DND-41 (cell line): ENCODE results near the gene LCE2B.
"Not testable (repeated sequence)": the region's sequence is repeated elsewhere in the genome, so short reads cannot be mapped to it uniquely, and the experiment has no call there.

Source experiments
- ATAC-seq: fragments of 200-7000 bp; cut with Tn5 transposase; 3 replicates; pipeline ENCODE4 v1.9.1; 2021; ENCODE audit warnings: low read depth; ENCODE audit not compliant: insufficient read depth
- DNase-seq: peaks from one replicate; pipeline ENCODE4 v3.0.0-alpha.2; 2020
- H2AFZ ChIP-seq: 2 replicates; pipeline ENCODE4 v1.6.0; 2012; ENCODE audit warnings: low read depth, low read length
- H3K27ac ChIP-seq: 2 replicates; pipeline ENCODE4 v1.5.1; 2012; ENCODE audit warnings: low read length, inconsistent platforms
- H3K27me3 ChIP-seq: fragments of 200-600 bp; sonication (generic); 2 replicates; pipeline ENCODE4 v1.6.0; 2012; ENCODE audit warnings: low read length, mild to moderate bottlenecking, inconsistent platforms; ENCODE audit not compliant: insufficient read depth, poor library complexity
- H3K36me3 ChIP-seq: 2 replicates; pipeline ENCODE4 v1.5.1; 2012; ENCODE audit warnings: low read length, inconsistent platforms; ENCODE audit not compliant: insufficient read depth
- H3K4me1 ChIP-seq: 2 replicates; pipeline ENCODE4 v1.5.1; 2012; ENCODE audit warnings: mild to moderate bottlenecking, low read length; ENCODE audit not compliant: insufficient read depth
- H3K4me2 ChIP-seq: 2 replicates; pipeline ENCODE4 v1.6.0; 2012; ENCODE audit warnings: mild to moderate bottlenecking, moderate library complexity, low read length, inconsistent platforms; ENCODE audit not compliant: insufficient read depth
- H3K4me3 ChIP-seq, 2 experiments: fragments of 200-600 bp in 1 of 2; shearing (Covaris generic) in 1 of 2; 2 replicates each; pipeline ENCODE4 v1.5.1; 2012 to 2016; ENCODE audit warnings: inconsistent platforms in 2 of 2, low read length in 2 of 2, mild to moderate bottlenecking in 2 of 2, low read depth in 1 of 2, moderate library complexity in 1 of 2
- H3K79me2 ChIP-seq: 2 replicates; pipeline ENCODE4 v1.6.0; 2012; ENCODE audit warnings: low read length, inconsistent platforms; ENCODE audit not compliant: insufficient read depth
- H3K9ac ChIP-seq: 2 replicates; pipeline ENCODE4 v1.6.0; 2012; ENCODE audit warnings: low read depth, mild to moderate bottlenecking, inconsistent platforms, low read length, moderate library complexity
- H3K9me3 ChIP-seq: 2 replicates; pipeline ENCODE4 v1.5.1; 2012; ENCODE audit warnings: low read length, moderate library complexity, mild to moderate bottlenecking, inconsistent platforms; ENCODE audit not compliant: insufficient read depth, severe bottlenecking
- H4K20me1 ChIP-seq: 2 replicates; pipeline ENCODE4 v1.6.0; 2012; ENCODE audit warnings: low read length; ENCODE audit not compliant: insufficient read depth
- EZH2 ChIP-seq: IDR thresholded peaks from 3 replicates; pipeline ENCODE4 v1.6.1; 2012; ENCODE audit warnings: borderline replicate concordance, low read depth, mild to moderate bottlenecking, moderate library complexity, low read length, inconsistent platforms; ENCODE audit not compliant: severe bottlenecking
- TF ChIP-seq, protein P1 (sequence below): IDR thresholded peaks from 2 replicates; pipeline ENCODE4 v1.5.1; 2012; ENCODE audit warnings: borderline replicate concordance, low read length, moderate library complexity, mild to moderate bottlenecking; ENCODE audit not compliant: poor library complexity, severe bottlenecking; ENCODE audit errors: extremely low read depth

LCE2B gene

DNA sequence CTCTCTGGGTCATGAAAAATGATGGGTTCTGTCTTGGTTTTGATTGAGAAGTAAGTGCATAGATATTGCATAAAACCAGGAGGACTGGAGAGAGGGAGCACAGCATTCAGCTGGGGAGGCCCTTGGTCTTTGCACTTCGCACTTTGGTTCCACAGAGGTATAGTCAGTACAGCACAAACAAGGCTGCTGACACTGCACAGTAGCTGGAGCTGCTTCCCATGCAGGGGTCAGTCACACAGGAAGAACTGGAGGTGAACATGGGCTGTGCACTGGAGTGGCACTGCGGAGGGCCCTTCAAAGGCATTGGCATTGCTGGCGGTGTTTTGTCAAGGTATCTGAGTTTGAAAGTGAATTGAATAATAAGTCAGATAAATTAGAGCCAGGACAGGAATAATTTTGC lies 27.3 kb upstream of the LCE2B start:
- H4K20me1 ChIP-seq = no peaks in the 10 kb centered on the region
- DNase-seq (no peak), ATAC-seq (no peak)
- no peaks in the 10 kb centered on the region for H3K4me1 ChIP-seq
- no peak overlapping the region for H2AFZ ChIP-seq
- no peaks in the 10 kb centered on the region for H3K36me3 ChIP-seq
- no peak for TF ChIP-seq EZH2
- TF ChIP-seq, protein P1, sequence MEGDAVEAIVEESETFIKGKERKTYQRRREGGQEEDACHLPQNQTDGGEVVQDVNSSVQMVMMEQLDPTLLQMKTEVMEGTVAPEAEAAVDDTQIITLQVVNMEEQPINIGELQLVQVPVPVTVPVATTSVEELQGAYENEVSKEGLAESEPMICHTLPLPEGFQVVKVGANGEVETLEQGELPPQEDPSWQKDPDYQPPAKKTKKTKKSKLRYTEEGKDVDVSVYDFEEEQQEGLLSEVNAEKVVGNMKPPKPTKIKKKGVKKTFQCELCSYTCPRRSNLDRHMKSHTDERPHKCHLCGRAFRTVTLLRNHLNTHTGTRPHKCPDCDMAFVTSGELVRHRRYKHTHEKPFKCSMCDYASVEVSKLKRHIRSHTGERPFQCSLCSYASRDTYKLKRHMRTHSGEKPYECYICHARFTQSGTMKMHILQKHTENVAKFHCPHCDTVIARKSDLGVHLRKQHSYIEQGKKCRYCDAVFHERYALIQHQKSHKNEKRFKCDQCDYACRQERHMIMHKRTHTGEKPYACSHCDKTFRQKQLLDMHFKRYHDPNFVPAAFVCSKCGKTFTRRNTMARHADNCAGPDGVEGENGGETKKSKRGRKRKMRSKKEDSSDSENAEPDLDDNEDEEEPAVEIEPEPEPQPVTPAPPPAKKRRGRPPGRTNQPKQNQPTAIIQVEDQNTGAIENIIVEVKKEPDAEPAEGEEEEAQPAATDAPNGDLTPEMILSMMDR = no peak
- H3K4me2 ChIP-seq = no peak overlapping the region
- no peak overlapping the region for H3K4me3 ChIP-seq
- H3K27me3 ChIP-seq = peaks cover 13% of the 10 kb centered on the region
- no peaks in the 10 kb centered on the region for H3K9me3 ChIP-seq
- H3K9ac ChIP-seq = no peak overlapping the region
- no peaks in the 10 kb centered on the region for H3K79me2 ChIP-seq
- no peak overlapping the region for H3K27ac ChIP-seq

DNA sequence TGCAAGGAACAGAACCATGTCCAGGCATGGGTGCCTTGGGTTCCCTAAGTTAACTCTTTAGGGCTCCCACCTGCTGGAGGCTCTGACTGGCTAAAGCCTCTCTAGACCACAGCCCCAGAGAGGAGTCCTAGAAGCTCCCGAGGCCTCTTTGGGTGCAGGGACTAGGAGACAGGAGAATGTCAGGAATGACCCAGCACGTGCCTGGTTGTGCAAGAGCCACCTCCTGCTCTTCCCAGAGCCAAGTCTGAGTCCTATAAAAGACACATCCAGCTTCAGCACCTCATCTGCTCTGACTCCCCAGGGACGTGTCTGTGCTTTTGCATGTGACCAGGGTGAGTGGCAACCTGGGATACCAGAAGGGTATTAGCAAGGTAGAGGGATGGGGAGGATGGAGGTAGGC lies 22.8 kb upstream of the LCE2B start, which contains the start of gene LCE2D:
LCE2D (plus strand) TSS at position 283 of the 400 bp plus-strand sequence. CDS start 726 bp downstream, outside the sequence.
- H3K9me3 ChIP-seq = no peaks in the 10 kb centered on the region
- no peaks in the 10 kb centered on the region for H3K36me3 ChIP-seq
- H3K4me2 ChIP-seq = no peak within 1 kb of the TSS
- H3K79me2 ChIP-seq = no peaks in the 10 kb centered on the region
- H3K9ac ChIP-seq = no peak within 1 kb of the TSS
- ATAC-seq (no peak), DNase-seq (no peak)
- H3K27ac ChIP-seq = no peak within 1 kb of the TSS
- TF ChIP-seq EZH2 = no peak
- TF ChIP-seq, protein P1 = no peak
- H3K4me3 ChIP-seq = no peak within 1 kb of the TSS
- H3K27me3 ChIP-seq = peaks cover 9% of the 10 kb centered on the region
- no peaks in the 10 kb centered on the region for H4K20me1 ChIP-seq
- no peak within 1 kb of the TSS for H2AFZ ChIP-seq
- H3K4me1 ChIP-seq = no peaks in the 10 kb centered on the region

DNA sequence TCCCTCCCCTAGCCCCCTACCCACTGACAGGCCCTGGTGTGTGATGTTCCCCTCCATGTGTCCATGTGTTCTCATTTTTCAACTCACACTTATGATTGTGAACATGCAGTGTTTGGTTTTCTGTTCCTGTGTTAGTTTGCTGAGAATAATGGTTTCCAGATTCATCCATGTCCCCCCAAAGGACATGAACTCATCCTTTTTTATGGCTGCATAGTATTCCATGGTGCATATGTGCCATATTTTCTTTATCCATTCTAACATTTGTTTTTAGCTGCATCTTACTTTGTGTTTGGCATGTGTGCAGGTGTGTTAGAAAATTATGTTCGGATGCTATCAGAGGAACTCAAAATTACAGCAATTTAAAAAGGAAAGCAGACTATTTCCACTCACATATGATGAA lies 19.8 kb upstream of the LCE2B start:
- H3K36me3 ChIP-seq, H3K27ac ChIP-seq, DNase-seq, H3K79me2 ChIP-seq, H3K9ac ChIP-seq, H3K4me2 ChIP-seq, ATAC-seq, H3K9me3 ChIP-seq, H3K4me1 ChIP-seq, H3K27me3 ChIP-seq, H3K4me3 ChIP-seq, H4K20me1 ChIP-seq, H2AFZ ChIP-seq: not testable (repeated sequence)

DNA sequence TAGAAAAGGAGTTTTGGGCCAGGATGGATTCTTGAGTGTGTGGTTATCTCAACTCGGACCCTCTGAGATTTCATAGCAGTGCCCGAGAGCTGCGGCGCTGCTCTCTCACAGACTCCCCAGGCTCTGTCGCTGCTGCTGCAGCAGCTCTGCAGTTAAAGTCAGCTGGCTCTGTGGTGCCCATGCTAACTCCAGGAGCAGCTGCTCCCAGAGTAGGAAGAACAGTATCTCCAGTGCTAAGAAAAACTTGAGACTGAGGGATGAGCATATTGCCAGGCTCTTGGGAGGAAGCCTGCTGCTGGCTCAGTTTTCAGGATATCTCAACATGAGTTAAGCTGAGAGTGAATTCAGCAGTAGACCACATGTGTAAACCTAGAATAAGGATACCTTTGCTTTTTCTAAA lies 18.3 kb upstream of the LCE2B start:
- Histone ChIP-seq H3K27ac (no peak overlapping the region), H3K36me3 (no peaks in the 10 kb centered on the region), H3K9me3 (no peaks in the 10 kb centered on the region), H3K27me3 (peaks cover 5% of the 10 kb centered on the region), H3K4me2 (no peak overlapping the region), H4K20me1 (no peaks in the 10 kb centered on the region), H2AFZ (no peak overlapping the region), H3K9ac (no peak overlapping the region), H3K4me1 (no peaks in the 10 kb centered on the region), H3K4me3 (no peak overlapping the region), H3K79me2 (no peaks in the 10 kb centered on the region)
- no peak for DNase-seq
- TF ChIP-seq, protein P1 = no peak
- no peak for TF ChIP-seq EZH2
- no peak for ATAC-seq
